Neural cell (in vitro differentiated cells): ENCODE measurements around the gene IGF1R.

Experiments
- CTCF ChIP-seq: fragments of 450-650 bp; IDR thresholded peaks from 2 replicates; pipeline ENCODE4 v1.5.1; 2014; ENCODE audit warnings: antibody characterized with exemption, mild to moderate bottlenecking, moderate library complexity; ENCODE audit not compliant: poor library complexity, severe bottlenecking
- EP300 ChIP-seq: fragments of 450-650 bp; conservative IDR thresholded peaks from 2 replicates; pipeline ENCODE4 v1.6.1; 2014; ENCODE audit warnings: antibody characterized with exemption, mild to moderate bottlenecking, moderate library complexity; ENCODE audit not compliant: poor library complexity, severe bottlenecking
- MXI1 ChIP-seq: fragments of 450-650 bp; conservative IDR thresholded peaks from 2 replicates; pipeline ENCODE4 v1.6.1; 2014; ENCODE audit warnings: antibody characterized with exemption, mild to moderate bottlenecking; ENCODE audit not compliant: poor library complexity, severe bottlenecking
- POLR2AphosphoS5 ChIP-seq: IDR thresholded peaks from 2 replicates; pipeline ENCODE4 v1.6.1; 2012
- RAD21 ChIP-seq: fragments of 450-650 bp; conservative IDR thresholded peaks from 2 replicates; pipeline ENCODE4 v1.6.1; 2014; ENCODE audit warnings: antibody characterized with exemption, mild to moderate bottlenecking, moderate library complexity
- REST ChIP-seq: IDR thresholded peaks from 2 replicates; pipeline ENCODE4 v1.6.1; 2012; ENCODE audit warnings: borderline replicate concordance

GRCh38 chr15:98799461-98800390 lies 151.4 kb downstream of the IGF1R start:
- no peak for TF ChIP-seq CTCF
- no peak for TF ChIP-seq EP300
- no peak for TF ChIP-seq REST
- TF ChIP-seq RAD21: no peak
- no peak for TF ChIP-seq MXI1
- no peak for TF ChIP-seq POLR2AphosphoS5
